Activated naive CD8-positive, alpha-beta T cell treated with anti-CD3 and anti-CD28 coated beads for 36 hours (primary cell): ENCODE results near the gene KLHDC10. TPM values are rescaled to one million over a fixed set of nuclear protein-coding genes. Genes with fewer than 3 reads are reported as not detected.
"Not testable (repeated sequence)": the region's sequence is repeated elsewhere in the genome, so short reads cannot be mapped to it uniquely, and the experiment has no call there.

Experiments used
- DNase-seq: peaks from one replicate; pipeline ENCODE4 v3.0.0; 2021
- H3K27ac Mint-ChIP-seq: one replicate; pipeline ENCODE4 v1.8.0; 2022; ENCODE audit warnings: mild to moderate bottlenecking, moderate library complexity, mixed read lengths
- H3K27me3 Mint-ChIP-seq: one replicate; pipeline ENCODE4 v1.8.0; 2022; ENCODE audit warnings: mild to moderate bottlenecking, mixed read lengths
- H3K36me3 Mint-ChIP-seq: one replicate; pipeline ENCODE4 v1.8.0; 2021; ENCODE audit warnings: mild to moderate bottlenecking, mixed read lengths
- H3K4me1 Mint-ChIP-seq: one replicate; pipeline ENCODE4 v1.8.0; 2021; ENCODE audit warnings: mixed read lengths
- H3K4me3 Mint-ChIP-seq: one replicate; pipeline ENCODE4 v1.8.0; 2022; ENCODE audit warnings: mild to moderate bottlenecking, moderate library complexity, mixed read lengths
- H3K9me3 Mint-ChIP-seq: one replicate; pipeline ENCODE4 v1.8.0; 2022; ENCODE audit warnings: mixed read lengths
- total RNA-seq, 2 experiments: library from RNA; stranded (reverse); gene quantifications; one replicate each; pipeline ENCODE4 v1.2.3, GENCODE V29; 2021

The KLHDC10 gene
- total RNA-seq, 2 experiments from 2014 or later: 15.3 TPM

DNA sequence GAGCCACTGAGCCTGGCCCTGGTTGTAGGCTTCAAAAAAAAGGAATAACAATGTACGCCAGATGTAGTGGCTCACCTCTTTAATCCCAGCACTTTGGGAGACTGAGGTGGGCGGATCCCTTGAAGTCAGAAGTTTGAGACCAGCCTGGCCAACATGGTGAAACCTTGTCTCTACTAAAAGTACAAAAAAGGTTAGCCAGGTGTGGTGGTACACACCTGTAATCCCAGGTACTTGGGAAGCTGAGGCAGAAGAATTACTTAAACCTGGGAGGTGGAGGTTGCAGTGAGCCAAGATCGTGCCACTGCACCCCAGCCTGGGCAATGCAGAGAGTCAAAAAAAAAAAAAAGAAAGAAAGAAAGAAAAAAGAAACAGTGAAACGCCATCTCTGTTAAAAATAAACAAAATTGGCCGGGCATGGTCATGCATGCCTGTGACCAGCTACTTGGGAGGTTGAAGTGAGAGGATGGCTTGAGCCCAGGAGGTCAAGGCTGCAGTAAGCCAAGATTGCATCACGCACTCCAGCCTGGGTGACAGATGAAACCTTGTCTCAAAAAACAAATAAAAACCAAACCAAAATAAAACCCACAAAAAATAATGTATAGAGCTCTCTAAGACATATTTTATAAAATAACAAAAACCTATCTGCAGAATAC lies 4.7 kb upstream of the KLHDC10 start:
- DNase-seq: no peak
- Mint-ChIP-seq H3K4me3 (no peak overlapping the region), H3K9me3 (no peaks in the 10 kb centered on the region), H3K27me3 (peaks cover 9% of the 10 kb centered on the region), H3K27ac (no peak overlapping the region), H3K4me1 (peaks cover 9% of the 10 kb centered on the region), H3K36me3 (no peaks in the 10 kb centered on the region)

GRCh38 chr7:130069179-130069977 lies 956 bp upstream of the KLHDC10 start:
- H3K27me3 Mint-ChIP-seq: no peaks in the 10 kb centered on the region
- no peaks in the 10 kb centered on the region for H3K36me3 Mint-ChIP-seq
- peaks cover 32% of the 10 kb centered on the region for H3K4me1 Mint-ChIP-seq
- no peak for DNase-seq
- peak overlapping the region; percentile 76 for H3K27ac Mint-ChIP-seq
- H3K4me3 Mint-ChIP-seq: peak overlapping the region; percentile 95
- no peaks in the 10 kb centered on the region for H3K9me3 Mint-ChIP-seq

- peak overlapping the region; percentile 95 for H3K4me3 Mint-ChIP-seq
- no peaks in the 10 kb centered on the region for H3K27me3 Mint-ChIP-seq
- H3K27ac Mint-ChIP-seq: peak overlapping the region; percentile 43
- peaks cover 42% of the 10 kb centered on the region for H3K4me1 Mint-ChIP-seq
- no peaks in the 10 kb centered on the region for H3K36me3 Mint-ChIP-seq
- DNase-seq: no peak
- H3K9me3 Mint-ChIP-seq: no peaks in the 10 kb centered on the region
These were observed 708 bp downstream of the KLHDC10 start for GRCh38 chr7:130070861-130071622.

- H3K27me3 Mint-ChIP-seq: no peaks in the 10 kb centered on the region
- no peak overlapping the region for H3K27ac Mint-ChIP-seq
- H3K4me1 Mint-ChIP-seq: peaks cover 45% of the 10 kb centered on the region
- no peaks in the 10 kb centered on the region for H3K36me3 Mint-ChIP-seq
- peak; percentile 61 for DNase-seq
- H3K9me3 Mint-ChIP-seq: no peaks in the 10 kb centered on the region
- peak overlapping the region; percentile 59 for H3K4me3 Mint-ChIP-seq
These were observed 1.6 kb downstream of the KLHDC10 start for GRCh38 chr7:130071701-130072622.

DNA sequence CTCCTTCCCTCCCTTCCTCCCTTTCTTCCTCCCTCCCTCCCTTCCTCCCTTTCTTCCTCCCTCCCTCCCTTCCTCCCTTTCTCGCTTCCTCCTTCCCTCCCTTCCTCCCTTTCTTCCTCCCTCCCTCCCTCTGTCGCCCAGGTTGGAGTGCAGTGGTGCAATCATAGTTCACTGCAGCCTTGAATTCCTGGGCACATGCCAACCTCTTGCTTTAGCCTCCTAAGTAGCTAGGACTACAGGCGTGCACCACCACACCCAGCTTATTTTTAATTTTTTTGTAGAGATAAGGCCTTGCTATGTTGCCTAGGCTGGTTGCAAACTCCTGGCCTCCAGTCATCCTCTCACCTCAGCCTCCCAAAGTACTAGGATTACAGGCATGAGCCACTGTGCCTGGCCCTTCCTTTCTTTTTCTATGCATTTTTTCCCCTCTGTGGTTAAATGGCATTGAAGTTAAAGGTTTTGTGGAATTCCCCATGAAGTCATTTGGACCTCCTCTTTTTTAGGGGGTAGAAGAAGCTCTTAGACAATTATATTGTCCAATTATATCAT lies 9.6 kb downstream of the KLHDC10 start:
- Mint-ChIP-seq H3K36me3 (peaks cover 10% of the 10 kb centered on the region), H3K4me1 (peaks cover 26% of the 10 kb centered on the region), H3K9me3 (no peaks in the 10 kb centered on the region), H3K27me3 (no peaks in the 10 kb centered on the region), H3K27ac (no peak overlapping the region), H3K4me3 (no peak overlapping the region)
- no peak for DNase-seq

GRCh38 chr7:130083497-130083896 lies 13.2 kb downstream of the KLHDC10 start:
- not testable (repeated sequence) for H3K27ac Mint-ChIP-seq, H3K4me3 Mint-ChIP-seq, DNase-seq, H3K27me3 Mint-ChIP-seq, H3K9me3 Mint-ChIP-seq
- H3K36me3 Mint-ChIP-seq: peaks cover 14% of the 10 kb centered on the region
- peaks cover 20% of the 10 kb centered on the region for H3K4me1 Mint-ChIP-seq

DNA sequence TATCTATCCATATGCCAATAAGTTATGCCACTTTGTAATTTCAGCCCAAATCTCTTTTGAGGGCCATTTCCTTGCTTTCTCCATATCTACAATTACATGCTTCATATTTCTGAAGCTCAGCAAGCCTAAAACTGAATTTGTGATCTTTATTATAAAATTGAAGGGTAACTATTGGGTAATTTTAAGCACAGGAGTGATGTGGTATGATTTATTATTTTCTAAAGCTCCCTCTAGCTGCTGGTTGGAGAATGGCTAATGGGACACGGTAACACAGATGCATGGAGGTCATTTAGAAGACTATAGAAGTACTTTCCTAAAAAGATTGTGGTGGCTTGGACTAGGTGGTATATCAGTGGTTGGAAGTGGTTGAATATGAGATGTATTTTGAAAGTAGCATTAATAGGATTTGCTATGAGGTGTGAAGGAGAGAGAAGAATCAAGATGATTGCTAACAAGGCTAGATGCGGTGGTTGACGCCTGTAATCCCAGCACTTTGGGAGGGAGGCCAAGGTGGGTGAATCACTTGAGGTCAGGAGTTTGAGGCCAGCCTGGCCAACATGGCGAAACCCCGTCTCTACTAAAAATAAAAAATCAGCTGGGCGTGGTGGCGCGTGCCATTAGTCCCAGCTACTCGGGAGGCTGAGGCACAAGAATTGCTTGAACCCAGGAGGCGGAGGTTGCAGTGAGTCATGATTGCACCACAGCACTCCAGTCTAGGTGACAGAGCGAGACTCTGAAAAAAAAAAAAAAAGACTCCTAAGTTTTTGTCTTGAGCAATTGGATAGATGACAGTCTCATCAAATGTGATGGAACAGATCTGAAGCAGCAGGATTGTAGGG lies 13.9 kb downstream of the KLHDC10 start:
- Mint-ChIP-seq H3K36me3 (peaks cover 14% of the 10 kb centered on the region), H3K27ac (no peak overlapping the region), H3K9me3 (no peaks in the 10 kb centered on the region), H3K27me3 (no peaks in the 10 kb centered on the region), H3K4me1 (peaks cover 19% of the 10 kb centered on the region), H3K4me3 (no peak overlapping the region)
- no peak for DNase-seq

DNA sequence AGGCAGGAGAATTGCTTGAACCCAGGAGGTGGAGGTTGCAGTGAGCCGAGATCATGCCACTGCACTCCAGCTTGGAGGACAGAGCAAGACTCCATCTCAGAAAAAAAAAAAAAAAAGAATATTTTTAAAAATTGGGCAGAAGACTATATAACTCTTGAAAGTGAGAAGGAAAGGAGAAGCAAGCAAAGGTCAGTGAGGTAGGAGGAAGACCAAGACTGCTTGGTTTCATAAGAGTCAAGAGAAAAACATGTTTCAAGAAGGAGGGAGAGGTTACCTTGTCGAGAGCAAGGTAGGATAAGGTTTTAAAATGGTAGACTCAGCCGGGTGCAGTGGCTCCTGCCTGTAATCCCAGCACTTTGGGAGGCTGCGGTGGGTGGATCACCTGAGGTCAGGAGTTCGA lies 14.9 kb downstream of the KLHDC10 start:
- DNase-seq, H3K27ac Mint-ChIP-seq, H3K27me3 Mint-ChIP-seq, H3K4me3 Mint-ChIP-seq, H3K4me1 Mint-ChIP-seq, H3K9me3 Mint-ChIP-seq: not testable (repeated sequence)
- peaks cover 11% of the 10 kb centered on the region for H3K36me3 Mint-ChIP-seq

- Mint-ChIP-seq H3K27me3 (no peaks in the 10 kb centered on the region), H3K4me3 (no peak overlapping the region), H3K27ac (no peak overlapping the region), H3K36me3 (peaks cover 11% of the 10 kb centered on the region), H3K4me1 (peaks cover 19% of the 10 kb centered on the region), H3K9me3 (no peaks in the 10 kb centered on the region)
- no peak for DNase-seq
These were observed 16.6 kb downstream of the KLHDC10 start for GRCh38 chr7:130086938-130087337.

- no peak overlapping the region for H3K27ac Mint-ChIP-seq
- H3K4me3 Mint-ChIP-seq: no peak overlapping the region
- no peaks in the 10 kb centered on the region for H3K27me3 Mint-ChIP-seq
- no peaks in the 10 kb centered on the region for H3K9me3 Mint-ChIP-seq
- no peak for DNase-seq
- H3K36me3 Mint-ChIP-seq: peaks cover 11% of the 10 kb centered on the region
- peaks cover 24% of the 10 kb centered on the region for H3K4me1 Mint-ChIP-seq
These were observed 17.0 kb downstream of the KLHDC10 start for GRCh38 chr7:130087364-130087763.

DNA sequence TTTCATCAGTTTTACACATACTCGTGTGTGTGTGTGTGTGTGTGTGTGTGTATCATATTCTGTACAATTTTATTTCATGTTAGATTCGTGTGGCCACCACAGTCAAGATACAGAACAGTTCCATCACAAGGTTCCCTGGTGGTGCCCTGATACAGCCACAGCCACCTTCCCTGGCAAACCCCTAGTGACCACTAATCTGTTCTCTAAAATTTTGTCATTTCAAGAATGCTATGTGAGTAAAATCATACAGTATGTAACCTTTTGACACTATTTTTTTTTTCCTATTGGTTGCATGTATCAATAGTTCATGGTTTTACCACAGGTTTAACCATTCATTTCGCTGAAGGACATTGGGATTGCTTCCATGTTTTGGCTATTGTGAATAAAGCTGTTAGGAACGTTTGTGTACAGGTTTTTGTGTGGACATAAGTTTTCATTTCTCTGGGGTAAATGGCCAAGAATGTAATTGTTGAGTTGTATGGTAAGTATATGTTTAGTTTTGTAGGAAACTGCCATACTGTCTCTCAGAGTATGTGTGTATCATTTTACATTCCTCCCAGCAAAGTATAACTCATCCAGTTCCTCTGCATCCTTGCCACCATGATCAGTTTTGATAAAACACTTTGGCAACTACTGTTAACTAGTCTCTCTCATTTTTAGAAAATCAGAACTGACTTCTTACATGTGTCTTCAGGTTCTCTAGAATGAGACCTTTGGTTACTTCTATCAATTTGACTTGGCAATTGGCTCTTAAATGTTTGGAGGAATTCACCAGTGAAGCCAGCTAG lies 20.6 kb downstream of the KLHDC10 start:
- Mint-ChIP-seq H3K27me3 (no peaks in the 10 kb centered on the region), H3K27ac (no peak overlapping the region), H3K4me1 (peaks cover 25% of the 10 kb centered on the region), H3K9me3 (no peaks in the 10 kb centered on the region), H3K4me3 (no peak overlapping the region), H3K36me3 (peaks cover 5% of the 10 kb centered on the region)
- DNase-seq: peak; percentile 18

GRCh38 chr7:130091999-130092398 lies 21.7 kb downstream of the KLHDC10 start:
- Mint-ChIP-seq H3K27me3 (no peaks in the 10 kb centered on the region), H3K27ac (no peak overlapping the region), H3K4me1 (peaks cover 23% of the 10 kb centered on the region), H3K36me3 (peaks cover 5% of the 10 kb centered on the region), H3K9me3 (no peaks in the 10 kb centered on the region), H3K4me3 (no peak overlapping the region)
- no peak for DNase-seq

GRCh38 chr7:130092598-130092997 lies 22.3 kb downstream of the KLHDC10 start:
- Mint-ChIP-seq H3K36me3 (no peaks in the 10 kb centered on the region), H3K27ac (no peak overlapping the region)
- DNase-seq: no peak

More at GRCh38 chr7:130092598-130092997, 22.3 kb downstream of the KLHDC10 start:
- Mint-ChIP-seq H3K9me3 (no peaks in the 10 kb centered on the region), H3K27me3 (no peaks in the 10 kb centered on the region), H3K4me1 (peaks cover 18% of the 10 kb centered on the region), H3K4me3 (no peak overlapping the region)
